SHP77 treated with DMSO at 0.1 percent for 48 hours (cell line): ENCODE measurements around the gene LSR.
"Not testable (repeated sequence)": the region's sequence is repeated elsewhere in the genome, so short reads cannot be mapped to it uniquely, and the experiment has no call there.

Source experiments
- DNase-seq: peaks from one replicate; lab custom pipeline; 2025; lab: John Stamatoyannopoulos, UW

The LSR gene

GRCh38 chr19:35267353-35267817 is 18.6 kb downstream of the LSR start:
- DNase-seq: no peak

GRCh38 chr19:35267818-35268535 is 19.2 kb downstream of the LSR start:
- no peak for DNase-seq

- no peak for DNase-seq
These were observed 20.0 kb downstream of the LSR start, which contains the start of gene USF2 for GRCh38 chr19:35268536-35269437. Gene USF2 (plus strand): TSS chr19:35268962. CDS start chr19:35269102, 140 bp downstream.

- DNase-seq: peak; percentile 39
These were observed 20.8 kb downstream of the LSR start for GRCh38 chr19:35269438-35270117.

- DNase-seq: no peak
These were observed 21.6 kb downstream of the LSR start for GRCh38 chr19:35270381-35270811.

- DNase-seq: no peak
These were observed 22.7 kb downstream of the LSR start for GRCh38 chr19:35271546-35271945.

- no peak for DNase-seq
These were observed 23.4 kb downstream of the LSR start for GRCh38 chr19:35272122-35272719.

GRCh38 chr19:35272954-35273649 is 24.3 kb downstream of the LSR start:
- no peak for DNase-seq

GRCh38 chr19:35273686-35274259 is 25.0 kb downstream of the LSR start:
- no peak for DNase-seq

- DNase-seq: no peak
These were observed 25.5 kb downstream of the LSR start for GRCh38 chr19:35274323-35274722.

- DNase-seq: no peak
These were observed 28.0 kb downstream of the LSR start for GRCh38 chr19:35276706-35277281.

- DNase-seq: no peak
These were observed 29.9 kb downstream of the LSR start for GRCh38 chr19:35278578-35279284.

GRCh38 chr19:35279374-35279773 is 30.6 kb downstream of the LSR start:
- no peak for DNase-seq

GRCh38 chr19:35279985-35280821 is 31.4 kb downstream of the LSR start:
- no peak for DNase-seq

- DNase-seq: no peak
These were observed 32.5 kb downstream of the LSR start for GRCh38 chr19:35281303-35281702.

GRCh38 chr19:35284153-35285094 is 35.6 kb downstream of the LSR start:
- DNase-seq: no peak

GRCh38 chr19:35285095-35285449 is 36.3 kb downstream of the LSR start:
- no peak for DNase-seq

GRCh38 chr19:35285465-35285864 is 36.7 kb downstream of the LSR start:
- DNase-seq: not testable (repeated sequence)
